Esophagus squamous epithelium (tissue), 4 donors: ENCODE data around the gene ZNF70.

Source experiments
- POLR2A ChIP-seq, 4 donors: fragments of 450-650 bp; IDR thresholded peaks; one replicate each; pipeline ENCODE4 v1.6.1; 2017; ENCODE audit warnings: antibody characterized with exemption in 4 of 4, mild to moderate bottlenecking in 4 of 4, moderate library complexity in 3 of 4
- TF ChIP-seq, protein P1 (sequence below), 6 experiments: fragments of 450-650 bp in 4 of 6; fragments of 200-600 bp in 2 of 6; sonication (generic) in 2 of 6; IDR thresholded peaks; one replicate each; pipeline ENCODE4 v1.5.1; 2016 to 2019; ENCODE audit warnings: antibody characterized with exemption in 6 of 6, mild to moderate bottlenecking in 4 of 6, moderate library complexity in 4 of 6

DNA sequence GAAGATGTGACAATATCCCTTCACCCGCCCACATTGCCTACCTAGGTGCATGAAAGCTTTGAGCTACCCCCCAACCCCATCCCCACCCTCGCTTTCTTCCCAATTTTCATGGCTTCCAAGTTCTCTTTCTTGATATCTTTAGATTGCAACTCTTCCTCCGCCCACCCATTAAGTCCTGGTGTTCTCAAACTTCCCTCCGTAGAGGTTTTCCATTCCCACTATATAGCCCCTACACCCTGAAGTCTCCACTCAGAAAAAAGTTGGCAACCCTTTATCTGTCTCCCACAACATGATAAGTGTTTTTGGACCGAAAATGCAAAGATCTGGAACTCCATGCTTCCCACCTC lies 572 bp downstream of the ZNF70 start:
- TF ChIP-seq, protein P1, sequence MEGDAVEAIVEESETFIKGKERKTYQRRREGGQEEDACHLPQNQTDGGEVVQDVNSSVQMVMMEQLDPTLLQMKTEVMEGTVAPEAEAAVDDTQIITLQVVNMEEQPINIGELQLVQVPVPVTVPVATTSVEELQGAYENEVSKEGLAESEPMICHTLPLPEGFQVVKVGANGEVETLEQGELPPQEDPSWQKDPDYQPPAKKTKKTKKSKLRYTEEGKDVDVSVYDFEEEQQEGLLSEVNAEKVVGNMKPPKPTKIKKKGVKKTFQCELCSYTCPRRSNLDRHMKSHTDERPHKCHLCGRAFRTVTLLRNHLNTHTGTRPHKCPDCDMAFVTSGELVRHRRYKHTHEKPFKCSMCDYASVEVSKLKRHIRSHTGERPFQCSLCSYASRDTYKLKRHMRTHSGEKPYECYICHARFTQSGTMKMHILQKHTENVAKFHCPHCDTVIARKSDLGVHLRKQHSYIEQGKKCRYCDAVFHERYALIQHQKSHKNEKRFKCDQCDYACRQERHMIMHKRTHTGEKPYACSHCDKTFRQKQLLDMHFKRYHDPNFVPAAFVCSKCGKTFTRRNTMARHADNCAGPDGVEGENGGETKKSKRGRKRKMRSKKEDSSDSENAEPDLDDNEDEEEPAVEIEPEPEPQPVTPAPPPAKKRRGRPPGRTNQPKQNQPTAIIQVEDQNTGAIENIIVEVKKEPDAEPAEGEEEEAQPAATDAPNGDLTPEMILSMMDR (IDR thresholded peaks at IDR 0.05), result no peak
- no peak for TF ChIP-seq POLR2A (IDR thresholded peaks at IDR 0.05)
